Vagina (tissue), 2 donors: ENCODE results near the gene PHF8. TPM values are rescaled to one million over a fixed set of nuclear protein-coding genes. Genes with fewer than 3 reads are reported as not detected.

Source experiments
- DNase-seq, 2 donors: peaks; one replicate each; pipeline ENCODE4 v3.0.0-alpha.2; 2017; ENCODE audit errors: extremely low spot score in 2 of 2
- H3K27ac ChIP-seq: fragments of 200-600 bp; sonication (generic); one replicate; pipeline ENCODE4 v1.5.1; 2019
- H3K27me3 ChIP-seq: fragments of 200-600 bp; sonication (generic); one replicate; pipeline ENCODE4 v1.5.1; 2019
- H3K36me3 ChIP-seq, 2 donors: fragments of 200-600 bp; sonication (generic); one replicate each; pipeline ENCODE4 v1.5.1; 2017 to 2019
- H3K4me1 ChIP-seq: fragments of 200-600 bp; sonication (generic); one replicate; pipeline ENCODE4 v1.5.1; 2019
- H3K4me3 ChIP-seq, 2 donors: fragments of 200-600 bp; sonication (generic); 1 replicate in 1 of 2; 2 replicates in 1 of 2; pipeline ENCODE4 v1.5.1; 2016 to 2019
- H3K9me3 ChIP-seq: fragments of 200-600 bp; sonication (generic); one replicate; pipeline ENCODE4 v1.5.1; 2019
- POLR2A ChIP-seq, 2 donors: fragments of 450-650 bp; IDR thresholded peaks; one replicate each; pipeline ENCODE4 v1.6.1; 2017; ENCODE audit warnings: antibody characterized with exemption in 2 of 2, mild to moderate bottlenecking in 2 of 2, moderate library complexity in 2 of 2
- POLR2AphosphoS5 ChIP-seq, 2 donors: sonication (generic); formaldehyde crosslinking; IDR thresholded peaks; one replicate each; pipeline ENCODE4 v1.9.0; 2017; ENCODE audit warnings: antibody characterized with exemption in 2 of 2, mild to moderate bottlenecking in 2 of 2, low read depth in 1 of 2; ENCODE audit not compliant: insufficient read depth in 1 of 2
- intact Hi-C: fragments of 100-400 bp; cut with DNase I; formaldehyde crosslinking; loops from one replicate; pipeline ENCODE4 v1.15.1; 2023
- total RNA-seq: library from RNA; depleted of rRNA; stranded (reverse); fragments of >200 nt; gene quantifications from one replicate; pipeline ENCODE4 v1.2.3, GENCODE V29; 2016
- TF ChIP-seq, protein P1 (sequence below), 3 experiments: fragments of 450-650 bp in 2 of 3; fragments of 200-600 bp in 1 of 3; sonication (generic) in 1 of 3; IDR thresholded peaks; one replicate each; pipeline ENCODE4 v1.5.1; 2017 to 2019; ENCODE audit warnings: antibody characterized with exemption in 3 of 3, mild to moderate bottlenecking in 2 of 3, moderate library complexity in 2 of 3

The PHF8 gene
- total RNA-seq, 1 donor from 2014 or later = 33.9 TPM

DNA sequence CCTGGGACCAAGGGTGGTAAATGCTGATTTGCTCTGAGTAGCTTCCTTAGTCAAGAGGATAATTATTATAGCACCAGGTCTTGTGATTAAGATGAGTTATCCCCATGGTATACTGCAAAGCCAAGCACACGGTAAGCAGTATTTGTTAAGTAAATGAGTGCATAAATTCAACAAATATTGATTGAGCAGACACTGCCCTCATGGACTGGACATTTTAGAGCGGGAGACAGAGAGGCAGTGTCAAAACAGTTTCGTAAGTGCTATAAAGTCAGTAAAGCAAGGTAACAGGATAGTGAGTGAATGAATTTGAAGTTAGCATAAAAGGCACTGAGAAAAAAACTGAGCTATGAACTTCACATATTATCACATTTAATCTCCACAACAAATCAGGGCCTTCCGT is 13.9 kb downstream of the PHF8 start:
- no peak for DNase-seq
- Histone ChIP-seq H3K9me3 (no peaks in the 10 kb centered on the region), H3K36me3 (no peaks in the 10 kb centered on the region), H3K4me1 (no peaks in the 10 kb centered on the region), H3K4me3 (no peak overlapping the region), H3K27ac (no peak overlapping the region), H3K27me3 (no peaks in the 10 kb centered on the region)
- TF ChIP-seq, protein P1, sequence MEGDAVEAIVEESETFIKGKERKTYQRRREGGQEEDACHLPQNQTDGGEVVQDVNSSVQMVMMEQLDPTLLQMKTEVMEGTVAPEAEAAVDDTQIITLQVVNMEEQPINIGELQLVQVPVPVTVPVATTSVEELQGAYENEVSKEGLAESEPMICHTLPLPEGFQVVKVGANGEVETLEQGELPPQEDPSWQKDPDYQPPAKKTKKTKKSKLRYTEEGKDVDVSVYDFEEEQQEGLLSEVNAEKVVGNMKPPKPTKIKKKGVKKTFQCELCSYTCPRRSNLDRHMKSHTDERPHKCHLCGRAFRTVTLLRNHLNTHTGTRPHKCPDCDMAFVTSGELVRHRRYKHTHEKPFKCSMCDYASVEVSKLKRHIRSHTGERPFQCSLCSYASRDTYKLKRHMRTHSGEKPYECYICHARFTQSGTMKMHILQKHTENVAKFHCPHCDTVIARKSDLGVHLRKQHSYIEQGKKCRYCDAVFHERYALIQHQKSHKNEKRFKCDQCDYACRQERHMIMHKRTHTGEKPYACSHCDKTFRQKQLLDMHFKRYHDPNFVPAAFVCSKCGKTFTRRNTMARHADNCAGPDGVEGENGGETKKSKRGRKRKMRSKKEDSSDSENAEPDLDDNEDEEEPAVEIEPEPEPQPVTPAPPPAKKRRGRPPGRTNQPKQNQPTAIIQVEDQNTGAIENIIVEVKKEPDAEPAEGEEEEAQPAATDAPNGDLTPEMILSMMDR (IDR thresholded peaks at IDR 0.05) = no peak
- TF ChIP-seq POLR2AphosphoS5 (IDR thresholded peaks at IDR 0.05; ENCODE audit: insufficient read depth in 1 of 2, low read depth in 1 of 2) = no peak
- TF ChIP-seq POLR2A (IDR thresholded peaks at IDR 0.05) = no peak
- intact Hi-C loops = no loop called here

DNA sequence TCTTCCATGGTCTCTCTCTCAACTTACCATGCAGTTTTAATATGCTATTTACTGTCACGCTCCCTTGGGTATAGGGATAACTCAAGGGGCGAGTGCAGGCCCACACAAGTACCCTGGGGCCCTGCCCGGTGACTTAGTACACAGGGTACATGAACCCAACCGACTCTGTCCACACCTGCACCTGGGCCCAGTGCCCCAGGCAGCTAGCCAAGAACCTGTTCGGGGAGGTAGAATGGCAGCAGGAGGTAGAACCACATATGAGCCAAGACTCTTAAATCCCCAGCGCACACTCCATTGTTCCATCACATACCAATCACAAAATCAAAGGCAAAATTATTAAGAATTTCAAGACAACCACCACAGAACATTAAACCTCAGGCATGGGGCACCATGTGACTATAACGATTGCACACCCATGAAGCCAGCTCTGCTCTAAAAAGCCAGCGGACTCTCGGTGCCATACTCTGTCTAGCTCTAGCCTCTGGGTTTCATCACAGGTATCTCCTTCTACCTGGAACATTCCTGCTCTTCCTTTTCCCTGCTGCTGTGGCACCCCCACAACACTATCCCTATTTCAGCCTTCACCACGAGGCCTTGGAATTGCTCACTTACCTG is 14.6 kb downstream of the PHF8 start:
- Histone ChIP-seq H3K36me3 (no peaks in the 10 kb centered on the region), H3K4me3 (no peak overlapping the region), H3K4me1 (no peaks in the 10 kb centered on the region), H3K9me3 (no peaks in the 10 kb centered on the region), H3K27me3 (no peaks in the 10 kb centered on the region), H3K27ac (no peak overlapping the region)
- no peak for TF ChIP-seq POLR2A (IDR thresholded peaks at IDR 0.05)
- TF ChIP-seq, protein P1 (IDR thresholded peaks at IDR 0.05) = no peak
- no peak for TF ChIP-seq POLR2AphosphoS5 (IDR thresholded peaks at IDR 0.05; ENCODE audit: insufficient read depth in 1 of 2, low read depth in 1 of 2)
- intact Hi-C loops = no loop called here
- DNase-seq = no peak

DNA sequence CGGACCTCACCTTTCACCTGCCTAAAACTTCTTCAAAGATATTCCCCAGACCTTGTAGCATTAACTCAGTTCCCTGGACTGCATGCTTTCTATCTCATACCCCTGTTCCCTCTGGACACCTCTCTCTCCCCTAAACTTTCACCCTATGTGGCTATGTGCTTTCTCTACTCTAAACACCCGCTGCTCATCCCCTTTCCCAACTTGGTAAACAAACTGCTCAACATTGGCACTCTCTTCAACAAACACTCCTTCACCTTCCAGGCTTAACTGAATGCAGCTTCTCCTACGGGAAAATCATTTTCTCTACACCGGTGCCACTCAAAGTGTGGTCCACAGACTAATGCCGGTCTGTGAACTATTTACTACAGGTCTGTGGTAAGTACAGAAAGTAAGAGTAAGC is 19.9 kb downstream of the PHF8 start:
- intact Hi-C loops = no loop called here

DNA sequence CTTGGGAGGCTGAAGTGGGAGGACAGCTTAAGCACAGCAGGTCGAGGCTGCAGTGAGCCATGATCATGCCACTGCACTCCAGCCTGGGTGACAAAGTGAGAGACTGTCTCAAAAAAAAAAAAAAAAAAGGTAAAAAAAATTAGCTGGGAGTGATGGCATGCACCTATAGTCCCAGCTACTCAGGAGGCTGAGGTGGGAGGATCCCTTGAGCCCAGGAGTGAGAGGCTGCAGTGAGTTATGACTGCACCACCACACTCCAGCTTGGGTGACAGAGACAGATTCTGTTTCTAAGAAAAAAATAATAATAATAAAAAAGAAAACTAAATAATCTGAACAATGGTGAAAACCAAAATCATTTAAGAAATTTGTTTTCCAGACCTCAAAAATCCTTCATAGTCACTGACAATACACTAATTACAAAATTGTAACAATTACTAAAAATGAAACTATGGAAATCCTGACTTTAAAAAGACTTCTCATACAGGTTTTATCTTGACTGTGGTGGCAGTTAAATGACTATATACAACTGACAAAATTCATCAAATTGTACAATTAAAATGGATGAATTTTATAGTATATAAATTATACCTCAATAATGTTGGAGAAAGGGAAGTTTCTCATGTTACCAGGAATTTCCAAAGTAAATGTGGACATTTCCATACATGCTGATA is 31.3 kb downstream of the PHF8 start:
- Histone ChIP-seq H3K27me3 (no peaks in the 10 kb centered on the region), H3K4me3 (no peak overlapping the region), H3K4me1 (no peaks in the 10 kb centered on the region), H3K9me3 (no peaks in the 10 kb centered on the region), H3K36me3 (peaks cover 0 to 12% of the 10 kb centered on the region in 2 donors), H3K27ac (no peak overlapping the region)
- TF ChIP-seq POLR2AphosphoS5 (IDR thresholded peaks at IDR 0.05; ENCODE audit: insufficient read depth in 1 of 2, low read depth in 1 of 2) = no peak
- TF ChIP-seq, protein P1 (IDR thresholded peaks at IDR 0.05) = no peak
- no peak for TF ChIP-seq POLR2A (IDR thresholded peaks at IDR 0.05)
- intact Hi-C loops = no loop called here
- no peak for DNase-seq

More for the DNA sequence above, 19.9 kb downstream of the PHF8 start:
- H3K27ac ChIP-seq = no peak overlapping the region
- H3K36me3 ChIP-seq = peaks cover 0 to 7% of the 10 kb centered on the region in 2 donors
- H3K4me3 ChIP-seq = no peak overlapping the region
- TF ChIP-seq, protein P1 (IDR thresholded peaks at IDR 0.05) = no peak
- TF ChIP-seq POLR2AphosphoS5 (IDR thresholded peaks at IDR 0.05; ENCODE audit: insufficient read depth in 1 of 2, low read depth in 1 of 2) = no peak
- no peak for TF ChIP-seq POLR2A (IDR thresholded peaks at IDR 0.05)
- H3K4me1 ChIP-seq = no peaks in the 10 kb centered on the region
- H3K9me3 ChIP-seq = no peaks in the 10 kb centered on the region
- no peak for DNase-seq
- no peaks in the 10 kb centered on the region for H3K27me3 ChIP-seq

DNA sequence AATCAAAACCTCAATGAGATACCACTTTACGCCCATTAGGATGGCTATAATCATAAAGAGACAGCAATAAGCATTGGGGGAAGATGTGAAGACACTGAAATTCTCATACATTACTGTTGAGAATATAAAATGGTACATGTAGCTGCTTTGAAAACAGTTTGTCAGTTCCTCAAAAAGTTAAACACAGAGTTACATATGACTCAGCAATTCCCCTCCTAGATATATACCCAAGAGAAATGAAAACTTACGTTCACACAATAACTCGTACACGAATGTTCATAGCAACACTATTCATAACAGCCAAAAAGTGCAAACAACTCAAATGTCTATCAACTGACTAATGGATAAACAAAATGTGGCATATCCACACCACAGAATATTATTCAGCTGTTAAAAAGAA is 36.6 kb downstream of the PHF8 start:
- Histone ChIP-seq H3K9me3 (no peaks in the 10 kb centered on the region), H3K36me3 (peaks cover 0 to 3% of the 10 kb centered on the region in 2 donors), H3K27ac (no peak overlapping the region), H3K4me1 (no peaks in the 10 kb centered on the region), H3K27me3 (no peaks in the 10 kb centered on the region), H3K4me3 (no peak overlapping the region)
- DNase-seq = no peak
- intact Hi-C loops = no loop called here
- TF ChIP-seq, protein P1 (IDR thresholded peaks at IDR 0.05) = no peak
- TF ChIP-seq POLR2AphosphoS5 (IDR thresholded peaks at IDR 0.05; ENCODE audit: insufficient read depth in 1 of 2, low read depth in 1 of 2) = no peak
- TF ChIP-seq POLR2A (IDR thresholded peaks at IDR 0.05) = no peak
